Spleen (tissue), 7 donors: Measurements from ENCODE around the gene SUN1.

Experiments used
- POLR2A ChIP-seq, 3 donors: fragments of 450-650 bp; IDR thresholded peaks; one replicate each; pipeline ENCODE4 v1.5.1; 2017; ENCODE audit warnings: antibody characterized with exemption in 3 of 3, mild to moderate bottlenecking in 1 of 3
- TF ChIP-seq, protein P1 (sequence below), 11 experiments: fragments of 200-600 bp in 7 of 11; fragments of 450-650 bp in 4 of 11; sonication (generic) in 4 of 11; IDR thresholded peaks in 8 of 11; conservative IDR thresholded peaks in 3 of 11; 1 replicate in 7 of 11; 2 replicates in 4 of 11; pipeline versions ENCODE4 v1.4.0 to v1.8.0; 2016 to 2021; ENCODE audit warnings: antibody characterized with exemption in 11 of 11, inconsistent platforms in 4 of 11, mild to moderate bottlenecking in 1 of 11
- donor health status: DM: no; HTN: no; CAD: no; lungs with moderate emphysema.
- donor health status: DM: no; HTN: no; CAD: no.
- donor health status: DM: no; HTN: no; CAD: no.

DNA sequence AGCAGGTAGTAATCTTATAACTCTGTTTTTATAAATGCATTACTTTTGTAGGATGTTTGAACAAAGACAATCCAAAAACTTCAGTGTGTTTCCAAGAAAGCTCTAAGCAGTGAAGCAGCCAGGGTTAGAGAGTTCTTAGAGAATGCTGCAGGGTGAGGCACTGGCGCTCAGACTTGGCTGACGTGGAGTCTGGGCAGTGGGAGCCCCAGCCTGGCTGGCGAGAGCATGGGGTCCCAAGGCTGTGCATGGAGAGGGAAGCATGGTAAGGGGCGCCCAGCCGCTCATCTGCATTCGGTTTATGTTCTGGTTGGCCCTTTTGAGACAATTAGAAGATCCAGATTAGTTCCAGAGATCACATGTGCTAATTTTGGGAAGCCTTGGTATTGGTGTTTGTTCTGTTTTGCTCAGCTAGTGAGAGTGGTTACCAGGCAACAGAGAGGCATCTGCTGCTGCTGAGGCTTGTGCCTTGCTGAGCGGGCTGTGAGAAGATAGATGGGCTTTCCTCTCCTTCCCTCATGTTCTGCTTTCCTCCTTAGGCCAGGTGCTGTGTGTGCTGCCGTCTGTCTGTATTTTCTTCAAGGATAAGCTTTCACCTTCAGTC lies 10.3 kb downstream of the SUN1 start:
- TF ChIP-seq, protein P1, sequence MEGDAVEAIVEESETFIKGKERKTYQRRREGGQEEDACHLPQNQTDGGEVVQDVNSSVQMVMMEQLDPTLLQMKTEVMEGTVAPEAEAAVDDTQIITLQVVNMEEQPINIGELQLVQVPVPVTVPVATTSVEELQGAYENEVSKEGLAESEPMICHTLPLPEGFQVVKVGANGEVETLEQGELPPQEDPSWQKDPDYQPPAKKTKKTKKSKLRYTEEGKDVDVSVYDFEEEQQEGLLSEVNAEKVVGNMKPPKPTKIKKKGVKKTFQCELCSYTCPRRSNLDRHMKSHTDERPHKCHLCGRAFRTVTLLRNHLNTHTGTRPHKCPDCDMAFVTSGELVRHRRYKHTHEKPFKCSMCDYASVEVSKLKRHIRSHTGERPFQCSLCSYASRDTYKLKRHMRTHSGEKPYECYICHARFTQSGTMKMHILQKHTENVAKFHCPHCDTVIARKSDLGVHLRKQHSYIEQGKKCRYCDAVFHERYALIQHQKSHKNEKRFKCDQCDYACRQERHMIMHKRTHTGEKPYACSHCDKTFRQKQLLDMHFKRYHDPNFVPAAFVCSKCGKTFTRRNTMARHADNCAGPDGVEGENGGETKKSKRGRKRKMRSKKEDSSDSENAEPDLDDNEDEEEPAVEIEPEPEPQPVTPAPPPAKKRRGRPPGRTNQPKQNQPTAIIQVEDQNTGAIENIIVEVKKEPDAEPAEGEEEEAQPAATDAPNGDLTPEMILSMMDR (IDR thresholded peaks at IDR 0.05 in 8 of 11, conservative IDR thresholded peaks at IDR 0.05 in 3 of 11) = no peak
- TF ChIP-seq POLR2A (IDR thresholded peaks at IDR 0.05) = no peak
